ENCODE results near the gene SPC24. TPM values are rescaled to one million over a fixed set of nuclear protein-coding genes. Genes with fewer than 3 reads are reported as not detected.
A peak's percentile ranks its signal among the peaks of the same experiment; 100 is the strongest.
"Not testable (repeated sequence)": the region's sequence is repeated elsewhere in the genome, so short reads cannot be mapped to it uniquely, and the experiment has no call there.

Gene SPC24
- total RNA-seq, 2 experiments from 2014 or later = 92.6 to 94.0 TPM

GRCh38 chr19:11098327-11098726, 57.3 kb downstream of the SPC24 start:
- Mint-ChIP-seq H3K4me1 (ENCODE audit: low read depth) (peaks cover 50% of the 10 kb centered on the region), H3K27ac (no peak overlapping the region), H3K36me3 (ENCODE audit: low read depth) (peaks cover 78% of the 10 kb centered on the region), H3K27me3 (ENCODE audit: low read depth) (no peaks in the 10 kb centered on the region), H3K9me3 (ENCODE audit: insufficient read depth) (peaks cover 3% of the 10 kb centered on the region), H3K4me3 (no peak overlapping the region)
- ChIA-PET POLR2A (interaction anchor here (0.7 to 3.1 kb wide), 2 partner anchors 9 to 63 kb away, joined by 4 to 9 read pairs; partner anchors contain the start of gene LDLR), CTCF (interaction anchor here (1.4 kb wide), 1 partner anchor 62 kb away, joined by 5 read pairs; no protein-coding TSS in a partner anchor)
- ATAC-seq (no peak), DNase-seq (no peak)

- Mint-ChIP-seq H3K27ac (peak overlapping the region; percentile 55), H3K4me1 (ENCODE audit: low read depth) (peaks cover 58% of the 10 kb centered on the region), H3K36me3 (ENCODE audit: low read depth) (peaks cover 76% of the 10 kb centered on the region)
- not testable (repeated sequence) for H3K9me3 Mint-ChIP-seq (ENCODE audit: insufficient read depth); H3K27me3 Mint-ChIP-seq (ENCODE audit: low read depth); ATAC-seq; DNase-seq; H3K4me3 Mint-ChIP-seq
- POLR2A ChIA-PET = interaction anchor here (3.1 kb wide), 1 partner anchor 62 kb away, joined by 9 read pairs; no protein-coding TSS in a partner anchor
- CTCF ChIA-PET = interaction anchor here (1.4 to 3.4 kb wide), 2 partner anchors 29 to 61 kb away, joined by 5 to 23 read pairs (median 20); no protein-coding TSS in a partner anchor
Observed at GRCh38 chr19:11097367-11097766, 58.2 kb downstream of the SPC24 start.

GRCh38 chr19:11096210-11096841, 59.3 kb downstream of the SPC24 start:
- ATAC-seq (peak; percentile 21), DNase-seq (peak; percentile 47)
- Mint-ChIP-seq H3K4me1 (ENCODE audit: low read depth) (peaks cover 65% of the 10 kb centered on the region), H3K27ac (peak overlapping the region; percentile 86), H3K36me3 (ENCODE audit: low read depth) (peaks cover 83% of the 10 kb centered on the region), H3K27me3 (ENCODE audit: low read depth) (no peaks in the 10 kb centered on the region), H3K4me3 (peak overlapping the region; percentile 49), H3K9me3 (ENCODE audit: insufficient read depth) (peaks cover 3% of the 10 kb centered on the region)
- POLR2A ChIA-PET = interaction anchor here (1.4 to 3.1 kb wide), 2 partner anchors 30 to 61 kb away, joined by 3 to 9 read pairs; no protein-coding TSS in a partner anchor
- CTCF ChIA-PET = interaction anchor here (2.8 to 3.4 kb wide), 2 partner anchors 30 to 60 kb away, joined by 20 to 23 read pairs; no protein-coding TSS in a partner anchor

Small RNA genes lying within 50 kb of the gene (microRNA-seq; reads per million reads assigned to microRNA genes)
- gene MIR6886 = 1.7 reads per million

Other genes starting within 250 kb of the SPC24 start
- 10 to 100 TPM; 20.4 to 20.5 TPM for gene YIPF2, start 227.1 kb downstream of the SPC24 start, total RNA-seq
- 10 to 100 TPM; 20.2 to 23.0 TPM for gene TIMM29, start 227.0 kb downstream of the SPC24 start, total RNA-seq
- 100 to 1,000 TPM; 108 to 115 TPM for gene SMARCA4, start 194.8 kb downstream of the SPC24 start, total RNA-seq
- 100 to 1,000 TPM; 117 to 123 TPM for gene LDLR, start 66.3 kb downstream of the SPC24 start, total RNA-seq
- 1 to 10 TPM; 6.1 to 8.0 TPM for gene KANK2, start 41.8 kb upstream of the SPC24 start, total RNA-seq
- gene ANGPTL8, start 83.8 kb upstream of the SPC24 start, total RNA-seq = not detected
- gene DOCK6, start 106.7 kb upstream of the SPC24 start, total RNA-seq = under 1 TPM; 0.13 to 0.76 TPM
- not detected for gene TSPAN16, start 140.4 kb upstream of the SPC24 start, total RNA-seq
- 1 to 10 TPM; 7.6 to 7.9 TPM for gene RAB3D, start 183.9 kb upstream of the SPC24 start, total RNA-seq
- gene TMEM205, start 190.5 kb upstream of the SPC24 start, total RNA-seq = 10 to 100 TPM; 23.6 to 29.6 TPM
- gene CCDC159, start 190.7 kb upstream of the SPC24 start, total RNA-seq = 10 to 100 TPM in 1 of 2 experiments, 1 to 10 TPM in 1; 9.9 to 13.6 TPM
- gene PLPPR2, start 199.7 kb upstream of the SPC24 start, total RNA-seq = 1 to 10 TPM; 1.1 TPM
- gene SWSAP1, start 218.9 kb upstream of the SPC24 start, total RNA-seq = 1 to 10 TPM; 3.1 to 3.4 TPM
- gene EPOR, start 228.5 kb upstream of the SPC24 start, total RNA-seq = 1 to 10 TPM; 6.4 to 8.8 TPM